ENCODE measurements around the gene KAZN.

The KAZN gene

DNA sequence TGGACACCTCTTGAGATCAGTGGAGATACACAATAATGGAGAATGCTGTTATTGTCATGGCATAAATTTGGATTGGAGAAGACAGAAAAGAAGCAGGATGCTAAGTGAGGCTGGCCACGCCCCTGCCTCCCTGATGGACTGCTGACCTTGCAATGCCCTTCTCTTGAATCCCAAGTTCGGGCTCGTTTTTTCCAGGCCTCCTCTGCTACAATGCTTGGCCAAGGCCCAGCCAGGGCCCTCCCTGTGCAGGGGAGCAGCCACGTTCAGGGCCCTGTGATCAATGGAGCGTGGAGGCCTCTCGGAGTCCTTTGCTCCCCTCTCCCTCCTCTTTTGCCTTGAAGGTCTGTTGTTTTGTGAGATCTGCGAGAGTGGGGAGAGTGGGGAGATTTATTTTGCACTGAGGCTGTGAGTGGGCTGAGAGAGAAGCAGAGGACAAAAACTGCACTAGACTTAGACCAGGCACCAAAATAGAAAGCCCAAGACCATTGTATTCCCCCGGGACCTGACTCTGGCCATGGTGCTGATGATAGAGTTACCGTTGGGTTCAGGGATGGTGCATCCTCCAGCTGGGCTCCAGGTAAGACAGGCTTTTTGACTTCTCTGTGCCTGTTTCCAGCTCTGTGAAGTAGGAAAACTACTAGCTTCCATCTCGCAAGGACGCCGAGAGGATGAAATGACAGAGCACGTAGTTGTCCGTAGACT lies 268.6 kb downstream of the KAZN start:
- H3K4me3 ChIP-seq (ENCODE audit: low read depth, low read length), result no peak overlapping the region
- TF ChIP-seq, protein P1, sequence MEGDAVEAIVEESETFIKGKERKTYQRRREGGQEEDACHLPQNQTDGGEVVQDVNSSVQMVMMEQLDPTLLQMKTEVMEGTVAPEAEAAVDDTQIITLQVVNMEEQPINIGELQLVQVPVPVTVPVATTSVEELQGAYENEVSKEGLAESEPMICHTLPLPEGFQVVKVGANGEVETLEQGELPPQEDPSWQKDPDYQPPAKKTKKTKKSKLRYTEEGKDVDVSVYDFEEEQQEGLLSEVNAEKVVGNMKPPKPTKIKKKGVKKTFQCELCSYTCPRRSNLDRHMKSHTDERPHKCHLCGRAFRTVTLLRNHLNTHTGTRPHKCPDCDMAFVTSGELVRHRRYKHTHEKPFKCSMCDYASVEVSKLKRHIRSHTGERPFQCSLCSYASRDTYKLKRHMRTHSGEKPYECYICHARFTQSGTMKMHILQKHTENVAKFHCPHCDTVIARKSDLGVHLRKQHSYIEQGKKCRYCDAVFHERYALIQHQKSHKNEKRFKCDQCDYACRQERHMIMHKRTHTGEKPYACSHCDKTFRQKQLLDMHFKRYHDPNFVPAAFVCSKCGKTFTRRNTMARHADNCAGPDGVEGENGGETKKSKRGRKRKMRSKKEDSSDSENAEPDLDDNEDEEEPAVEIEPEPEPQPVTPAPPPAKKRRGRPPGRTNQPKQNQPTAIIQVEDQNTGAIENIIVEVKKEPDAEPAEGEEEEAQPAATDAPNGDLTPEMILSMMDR (IDR thresholded peaks at IDR 0.05; ENCODE audit: borderline replicate concordance, insufficient read depth, low read depth, low read length), result no peak

DNA sequence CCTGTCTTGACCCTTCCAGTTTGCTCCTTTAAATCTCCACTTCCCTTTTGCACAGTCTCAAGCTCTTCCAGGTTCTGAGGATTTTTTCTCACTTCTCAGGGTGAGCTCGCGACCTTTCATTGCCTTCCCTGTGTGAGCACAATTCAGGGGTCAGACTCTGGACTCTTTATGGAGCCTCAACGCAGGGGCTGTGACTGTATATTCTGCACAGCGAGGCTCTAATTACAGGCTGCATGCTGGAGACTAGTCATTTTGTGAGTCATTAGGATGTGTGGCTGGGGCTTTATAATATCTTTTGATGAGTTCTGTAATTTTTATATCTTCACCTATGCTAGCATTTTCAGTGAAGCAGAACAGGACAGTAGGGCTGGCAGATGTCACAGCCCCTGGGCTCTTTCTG lies 270.7 kb downstream of the KAZN start:
- TF ChIP-seq, protein P1 (IDR thresholded peaks at IDR 0.05; ENCODE audit: borderline replicate concordance, insufficient read depth, low read depth, low read length), result no peak
- no peak overlapping the region for H3K4me3 ChIP-seq (ENCODE audit: low read depth, low read length)

DNA sequence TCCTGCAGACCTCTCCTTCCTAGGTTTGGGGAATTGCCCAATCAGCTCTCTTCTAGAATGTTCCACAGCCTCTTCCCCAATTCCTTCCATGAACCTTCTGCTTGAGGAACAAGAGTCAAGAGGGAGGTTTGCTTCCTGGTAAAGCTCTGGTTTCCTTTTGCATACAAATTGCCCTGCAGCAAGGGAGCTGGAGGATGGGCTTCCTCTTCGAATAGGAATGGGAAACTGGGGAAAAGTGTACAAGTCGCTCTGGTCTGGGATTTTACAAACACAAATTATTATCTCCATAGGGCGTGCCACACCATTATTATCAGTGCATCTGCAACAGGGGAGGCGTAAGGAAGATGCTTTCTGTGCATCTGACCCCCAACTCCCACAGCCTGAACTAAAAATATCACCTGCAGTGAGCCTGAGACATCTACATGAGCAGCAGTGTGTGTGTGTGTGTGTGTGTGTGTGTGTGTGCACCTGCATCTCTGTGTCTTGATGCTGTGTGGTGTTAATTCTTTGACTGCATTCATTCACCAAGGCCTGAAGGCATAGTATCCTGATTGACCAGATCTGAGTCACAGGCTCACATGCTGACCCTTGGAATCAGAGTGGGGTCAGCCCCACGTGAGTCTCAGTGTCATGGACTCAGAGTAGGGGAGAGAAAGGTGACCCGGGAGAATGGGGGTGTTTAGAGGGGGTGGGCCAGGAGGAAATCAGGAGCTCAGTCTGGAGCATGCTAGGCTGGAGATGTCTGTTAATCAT lies 272.9 kb downstream of the KAZN start:
- TF ChIP-seq, protein P1 (IDR thresholded peaks at IDR 0.05; ENCODE audit: borderline replicate concordance, insufficient read depth, low read depth, low read length), result no peak
- no peak overlapping the region for H3K4me3 ChIP-seq (ENCODE audit: low read depth, low read length)

DNA sequence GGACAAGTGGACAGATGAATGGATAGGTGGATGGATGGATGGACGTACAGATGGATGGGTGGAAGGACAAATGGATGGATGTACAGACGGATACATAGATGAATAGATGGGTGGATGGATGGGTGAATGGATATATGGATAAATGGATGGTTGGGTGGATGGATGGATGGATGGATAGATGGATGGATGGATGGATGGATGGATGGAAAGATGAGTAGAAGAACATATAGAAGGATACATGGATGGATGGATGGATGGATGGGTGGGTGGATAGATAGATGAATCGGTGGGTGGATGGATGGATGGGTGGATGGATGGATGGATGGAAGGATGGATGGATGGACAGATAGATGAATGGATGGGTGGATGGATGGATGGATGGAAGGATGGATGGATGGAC lies 274.3 kb downstream of the KAZN start:
- H3K4me3 ChIP-seq (ENCODE audit: low read depth, low read length), result no peak overlapping the region
- TF ChIP-seq, protein P1 (IDR thresholded peaks at IDR 0.05; ENCODE audit: borderline replicate concordance, insufficient read depth, low read depth, low read length), result no peak

DNA sequence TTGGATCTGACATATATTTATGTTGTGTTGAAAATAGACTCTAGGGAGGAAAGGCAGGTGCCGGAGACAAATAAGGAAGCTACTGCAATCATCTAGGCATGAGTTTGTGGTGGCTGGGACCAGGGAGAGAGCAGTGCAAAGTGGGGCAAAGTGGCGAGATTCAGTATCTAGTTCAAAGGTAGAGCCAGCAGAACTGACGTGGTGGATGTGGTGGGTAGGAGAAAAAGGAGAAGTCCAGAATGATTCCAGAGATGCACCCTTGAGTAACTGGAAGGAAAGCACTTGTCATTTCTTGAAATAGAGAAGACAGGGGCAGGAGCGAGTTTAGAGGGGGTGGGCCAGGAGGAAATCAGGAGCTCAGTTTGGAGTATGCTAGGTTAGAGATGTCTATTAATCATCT lies 275.2 kb downstream of the KAZN start:
- TF ChIP-seq, protein P1 (IDR thresholded peaks at IDR 0.05; ENCODE audit: borderline replicate concordance, insufficient read depth, low read depth, low read length), result no peak
- no peak overlapping the region for H3K4me3 ChIP-seq (ENCODE audit: low read depth, low read length)

DNA sequence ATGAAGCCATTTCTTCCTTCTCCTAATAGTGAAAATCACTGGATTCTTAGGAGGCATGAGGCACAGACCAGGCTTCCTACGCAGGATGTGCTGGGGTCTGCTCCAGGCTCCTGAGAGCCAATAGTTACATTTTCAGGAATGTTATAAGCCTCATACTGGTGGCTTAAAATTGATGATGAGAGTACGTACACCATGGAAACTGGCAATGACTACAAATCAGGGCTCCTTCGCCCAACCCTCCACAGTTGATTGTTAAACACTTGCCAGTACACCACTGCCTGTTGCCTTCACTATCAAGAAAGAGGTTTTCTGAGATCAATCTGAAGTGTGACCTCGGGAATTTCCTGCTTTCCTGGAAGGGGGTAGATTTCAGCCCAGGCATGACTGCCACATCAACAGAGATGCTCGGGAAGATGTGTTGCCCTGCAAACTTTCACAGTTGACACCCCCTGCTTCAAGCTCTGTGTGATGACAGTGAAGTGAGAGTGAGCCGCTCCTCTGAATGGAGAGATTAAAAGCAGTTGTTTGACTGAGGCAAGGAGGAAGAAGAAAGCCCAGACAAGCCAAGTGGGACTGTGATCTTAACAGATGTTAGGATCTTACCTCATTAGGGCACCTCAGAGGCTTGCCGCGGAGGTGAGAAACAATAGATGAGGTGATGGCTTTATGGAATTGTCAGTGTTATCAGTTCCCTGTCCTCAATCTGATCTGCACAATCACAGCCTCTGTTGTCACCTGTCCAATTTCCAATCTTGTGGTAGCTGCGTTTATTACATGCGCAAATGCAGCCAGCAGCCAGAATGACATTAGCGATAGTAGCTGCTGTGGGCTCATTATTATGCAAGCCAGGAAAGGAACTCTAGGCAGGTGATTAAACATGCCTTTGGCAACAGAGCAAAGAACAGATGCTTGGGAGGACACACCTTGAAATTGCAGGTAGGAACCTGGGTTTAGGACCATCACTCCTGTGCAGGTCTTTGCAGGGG lies 277.3 kb downstream of the KAZN start:
- TF ChIP-seq, protein P1 (IDR thresholded peaks at IDR 0.05; ENCODE audit: borderline replicate concordance, insufficient read depth, low read depth, low read length), result no peak
- no peak overlapping the region for H3K4me3 ChIP-seq (ENCODE audit: low read depth, low read length)
